Endothelial cell of umbilical vein (primary cell): Measurements from ENCODE around the gene SELP. TPM values are rescaled to one million over a fixed set of nuclear protein-coding genes. Genes with fewer than 3 reads are reported as not detected.

Source experiments
- BruUV-seq: library from RNA; stranded (reverse); fragments of 400-500 nt; replicated peaks from 2 replicates; lab custom pipeline; 2021; lab: Mats Ljungman, UMichigan
- CTCF ChIA-PET: fragments of 300-600, 350-600 bp; sonication (Branson Sonifier 250); formaldehyde crosslinking; loops from one replicate; lab custom pipeline; 2021; ENCODE audit warnings: antibody characterized with exemption, inconsistent platforms; lab: Charles Lee
- POLR2A ChIA-PET: fragments of 300-600, 350-600 bp; sonication (Branson Sonifier 250); formaldehyde crosslinking; loops from one replicate; lab custom pipeline; 2021; ENCODE audit warnings: antibody characterized with exemption, inconsistent platforms; lab: Charles Lee
- DNase-seq: peaks from one replicate; pipeline ENCODE4 v3.0.0-alpha.2; 2011; ENCODE audit warnings: low read depth, low spot score
- FAIRE-seq: peaks from 2 replicates; lab custom pipeline; 2011; peaks lifted over from hg19 to GRCh38; lab: Jason Lieb, UNC
- H2AFZ ChIP-seq: 2 replicates; pipeline ENCODE4 v1.6.0; 2012; ENCODE audit warnings: low read depth, low read length, control low read depth, inconsistent platforms
- H3K27ac ChIP-seq: 2 replicates; pipeline ENCODE4 v1.5.1; 2011; ENCODE audit warnings: low read depth, mild to moderate bottlenecking, control low read depth, low read length, moderate library complexity; ENCODE audit not compliant: insufficient read depth
- H3K27me3 ChIP-seq, 2 experiments: 2 replicates each; pipeline versions ENCODE4 v1.6.0 to v1.6.1; 2011; ENCODE audit warnings: low read length in 2 of 2, mixed read lengths in 1 of 2; ENCODE audit not compliant: control insufficient read depth in 2 of 2, insufficient read depth in 2 of 2
- H3K36me3 ChIP-seq, 2 experiments: 2 replicates in 1 of 2; 3 replicates in 1 of 2; pipeline ENCODE4 v1.5.1; 2011; ENCODE audit warnings: low read length in 2 of 2, mild to moderate bottlenecking in 1 of 2, moderate library complexity in 1 of 2; ENCODE audit not compliant: control insufficient read depth in 2 of 2, insufficient read depth in 2 of 2; ENCODE audit errors: extremely low read depth in 1 of 2
- H3K4me1 ChIP-seq: 3 replicates; pipeline ENCODE4 v1.5.1; 2011; ENCODE audit warnings: mild to moderate bottlenecking, low read length; ENCODE audit not compliant: control insufficient read depth, insufficient read depth; ENCODE audit errors: extremely low read depth
- H3K4me2 ChIP-seq: 2 replicates; pipeline ENCODE4 v1.6.1; 2011; ENCODE audit warnings: low read length, control low read depth, mixed read lengths; ENCODE audit not compliant: insufficient read depth
- H3K4me3 ChIP-seq, 3 experiments: fragments of 200-600 bp in 1 of 3; sonication (generic), shearing (Covaris generic) in 1 of 3; replicated peaks in 1 of 3; 2 replicates each; pipeline ENCODE4 v1.5.1; 2011 to 2016; ENCODE audit warnings: control low read depth in 3 of 3, low read length in 3 of 3, mild to moderate bottlenecking in 2 of 3, inconsistent platforms in 1 of 3, low read depth in 1 of 3, moderate library complexity in 1 of 3; ENCODE audit not compliant: insufficient read depth in 1 of 3
- H3K79me2 ChIP-seq: 2 replicates; pipeline ENCODE4 v1.6.0; 2012; ENCODE audit warnings: low read length, inconsistent platforms; ENCODE audit not compliant: control insufficient read depth, insufficient read depth
- H3K9ac ChIP-seq: replicated peaks from 2 replicates; pipeline ENCODE3; 2011; ENCODE audit warnings: low read length, control low read depth; ENCODE audit not compliant: insufficient read depth; ENCODE audit errors: extremely low read depth
- H3K9me1 ChIP-seq: replicated peaks from 3 replicates; pipeline ENCODE4 v1.6.0; 2011; ENCODE audit warnings: mild to moderate bottlenecking, low read length; ENCODE audit not compliant: control insufficient read depth, insufficient read depth; ENCODE audit errors: extremely low read depth
- H3K9me3 ChIP-seq: replicated peaks from 2 replicates; pipeline ENCODE4 v1.5.1; 2012; ENCODE audit warnings: low read length, inconsistent platforms; ENCODE audit not compliant: control insufficient read depth, insufficient read depth
- H4K20me1 ChIP-seq: replicated peaks from 2 replicates; pipeline ENCODE3; 2011; ENCODE audit warnings: mild to moderate bottlenecking, low read length; ENCODE audit not compliant: control insufficient read depth, insufficient read depth; ENCODE audit errors: extremely low read depth
- EZH2 ChIP-seq: IDR thresholded peaks from 2 replicates; pipeline ENCODE4 v1.6.1; 2012; ENCODE audit warnings: borderline replicate concordance, low read depth, mild to moderate bottlenecking, moderate library complexity, low read length, inconsistent platforms; ENCODE audit not compliant: severe bottlenecking
- FOS ChIP-seq: IDR thresholded peaks from 2 replicates; pipeline ENCODE4 v1.6.1; 2011; ENCODE audit warnings: mild to moderate bottlenecking, low read length, moderate library complexity, borderline replicate concordance; ENCODE audit not compliant: insufficient read depth
- GATA2 ChIP-seq: IDR thresholded peaks from 2 replicates; pipeline ENCODE4 v1.7.0; 2011; ENCODE audit warnings: low read depth, mild to moderate bottlenecking, moderate library complexity, mixed read lengths, low read length; ENCODE audit not compliant: insufficient read length, insufficient read depth
- JUN ChIP-seq: IDR thresholded peaks from 2 replicates; pipeline ENCODE4 v1.6.1; 2011; ENCODE audit warnings: borderline replicate concordance, low read depth; ENCODE audit not compliant: insufficient read length, insufficient read depth
- MYC ChIP-seq: IDR thresholded peaks from one replicate; pipeline ENCODE4 v1.6.1; 2011; ENCODE audit warnings: mild to moderate bottlenecking, low read depth, low read length
- POLR2A ChIP-seq: IDR thresholded peaks from 2 replicates; pipeline ENCODE4 v1.6.1; 2012; ENCODE audit warnings: low read depth, mild to moderate bottlenecking, control low read depth, low read length
- POLR2AphosphoS5 ChIP-seq: IDR thresholded peaks from 2 replicates; pipeline ENCODE4 v1.6.1; 2012; ENCODE audit warnings: low read depth, mild to moderate bottlenecking, control low read depth, low read length, moderate library complexity; ENCODE audit not compliant: insufficient read depth
- dilution Hi-C: fragments of 300-500 bp; cut with MboI; formaldehyde crosslinking; loops from one replicate; pipeline ENCODE4 v1.15.0; 2019; ENCODE audit warnings: low sequenced_read_pairs; ENCODE audit not compliant: extremely low pct_ligation_motif_present
- intact Hi-C: fragments of 100-400 bp; cut with micrococcal nuclease; formaldehyde crosslinking; loops from one replicate; pipeline ENCODE4 v1.10.0; 2022
- polyA plus RNA-seq, 4 experiments: library from polyadenylated mRNA; depleted of rRNA in 3 of 4; stranded (reverse) in 3 of 4; unstranded in 1 of 4; fragments of >200 nt; gene quantifications; 2 replicates each; pipeline versions ENCODE4 v1.2.1 to v1.2.3, GENCODE V29; 2011 to 2012; ENCODE audit warnings: missing spikeins in 1 of 4
- total RNA-seq: library from RNA; stranded (reverse); gene quantifications from 2 replicates; pipeline ENCODE4 v1.2.3, GENCODE V29; 2021
- TF ChIP-seq, protein P1 (sequence below): IDR thresholded peaks from 2 replicates; pipeline ENCODE4 v1.6.1; 2011; ENCODE audit not compliant: insufficient read depth, insufficient read length
- TF ChIP-seq, protein P2 (sequence below), 2 donors: IDR thresholded peaks; 1 replicate in 1 of 2; 2 replicates in 1 of 2; pipeline ENCODE4 v1.5.1; 2011; ENCODE audit warnings: low read length in 2 of 2, mild to moderate bottlenecking in 2 of 2, moderate library complexity in 2 of 2, control low read depth in 1 of 2, inconsistent platforms in 1 of 2, low read depth in 1 of 2; ENCODE audit not compliant: insufficient read depth in 1 of 2; ENCODE audit errors: extremely low read depth in 1 of 2

Gene SELP
- total and polyA plus RNA-seq, 2 donors (not counting 3 experiments of a cell fraction or from before 2014, with no cell fraction given) = 1.3 to 1.6 TPM

DNA sequence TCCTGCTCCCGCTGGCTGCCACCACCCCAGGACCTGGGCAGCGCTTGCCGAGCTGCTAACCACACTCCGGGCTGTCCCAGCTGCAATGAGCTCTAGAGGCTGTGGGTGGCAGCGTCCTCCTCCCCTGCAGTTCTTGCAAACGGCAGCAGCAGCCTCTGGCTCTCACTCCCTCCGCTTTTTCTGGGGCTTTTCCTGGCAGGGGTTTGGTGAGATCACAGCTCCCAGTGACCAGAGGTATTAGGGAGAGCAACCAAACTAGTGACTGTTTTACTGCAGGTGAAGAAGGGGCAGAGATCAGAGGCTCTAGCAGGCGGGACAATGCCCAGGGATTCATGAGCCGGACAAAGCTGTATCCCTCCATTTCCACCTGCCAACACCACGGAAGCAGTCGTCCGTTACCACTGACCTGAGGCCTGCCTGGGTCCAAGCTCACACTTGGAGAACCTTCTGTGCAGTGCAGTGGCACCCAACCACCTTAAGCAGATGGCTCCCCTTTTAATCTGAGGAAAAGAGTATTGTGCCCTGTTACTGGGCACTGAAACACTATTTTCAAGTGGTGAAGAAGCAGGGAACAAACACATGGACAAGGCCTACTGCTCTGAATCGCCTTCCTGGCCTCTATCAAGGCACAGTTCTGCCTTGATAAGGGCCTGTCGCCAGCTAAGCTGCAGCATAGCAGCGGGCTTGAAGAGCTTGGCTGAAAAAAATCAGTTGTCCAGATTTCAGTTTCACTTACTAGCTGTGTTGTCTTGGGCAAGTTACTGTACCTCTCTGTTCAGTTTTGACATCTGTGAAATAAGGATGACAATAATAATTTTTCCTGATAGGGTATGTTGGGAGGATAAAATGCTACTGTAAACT lies 43.3 kb downstream of the SELP start, which contains the start of gene F5:
Gene F5, minus strand, starts transcription at position 87 of the 861 bp plus-strand sequence. CDS start 95 bp downstream, outside the sequence.
- TF ChIP-seq, protein P1, sequence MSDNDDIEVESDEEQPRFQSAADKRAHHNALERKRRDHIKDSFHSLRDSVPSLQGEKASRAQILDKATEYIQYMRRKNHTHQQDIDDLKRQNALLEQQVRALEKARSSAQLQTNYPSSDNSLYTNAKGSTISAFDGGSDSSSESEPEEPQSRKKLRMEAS = no peak
- TF ChIP-seq JUN = no peak
- no peak for TF ChIP-seq MYC
- TF ChIP-seq, protein P2, sequence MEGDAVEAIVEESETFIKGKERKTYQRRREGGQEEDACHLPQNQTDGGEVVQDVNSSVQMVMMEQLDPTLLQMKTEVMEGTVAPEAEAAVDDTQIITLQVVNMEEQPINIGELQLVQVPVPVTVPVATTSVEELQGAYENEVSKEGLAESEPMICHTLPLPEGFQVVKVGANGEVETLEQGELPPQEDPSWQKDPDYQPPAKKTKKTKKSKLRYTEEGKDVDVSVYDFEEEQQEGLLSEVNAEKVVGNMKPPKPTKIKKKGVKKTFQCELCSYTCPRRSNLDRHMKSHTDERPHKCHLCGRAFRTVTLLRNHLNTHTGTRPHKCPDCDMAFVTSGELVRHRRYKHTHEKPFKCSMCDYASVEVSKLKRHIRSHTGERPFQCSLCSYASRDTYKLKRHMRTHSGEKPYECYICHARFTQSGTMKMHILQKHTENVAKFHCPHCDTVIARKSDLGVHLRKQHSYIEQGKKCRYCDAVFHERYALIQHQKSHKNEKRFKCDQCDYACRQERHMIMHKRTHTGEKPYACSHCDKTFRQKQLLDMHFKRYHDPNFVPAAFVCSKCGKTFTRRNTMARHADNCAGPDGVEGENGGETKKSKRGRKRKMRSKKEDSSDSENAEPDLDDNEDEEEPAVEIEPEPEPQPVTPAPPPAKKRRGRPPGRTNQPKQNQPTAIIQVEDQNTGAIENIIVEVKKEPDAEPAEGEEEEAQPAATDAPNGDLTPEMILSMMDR (IDR thresholded peaks at IDR 0.05; ENCODE audit: extremely low read depth in 1 of 2, insufficient read depth in 1 of 2, low read depth in 1 of 2, low read length in 2 of 2) = peak; percentile 43 to 79
- no peak for TF ChIP-seq EZH2
- no peak for TF ChIP-seq FOS
- no peak for TF ChIP-seq POLR2AphosphoS5
- TF ChIP-seq GATA2 = no peak
- no peak for TF ChIP-seq POLR2A
- FAIRE-seq (peak; percentile 76), DNase-seq (peak; percentile 61)
- Histone ChIP-seq H4K20me1 (no peaks in the 10 kb centered on the region), H3K9ac (no peak within 1 kb of the TSS), H3K79me2 (no peaks in the 10 kb centered on the region), H3K4me2 (no peak within 1 kb of the TSS), H3K4me1 (no peaks in the 10 kb centered on the region), H3K4me3 (no peak within 1 kb of the TSS), H3K36me3 (no peaks in the 10 kb centered on the region), H3K9me1 (no peaks in the 10 kb centered on the region), H2AFZ (peak within 1 kb of the TSS; percentile 35), H3K9me3 (no peaks in the 10 kb centered on the region), H3K27ac (no peak within 1 kb of the TSS), H3K27me3 (peaks cover 0 to 4% of the 10 kb centered on the region in 2 experiments)
- ChIA-PET CTCF (interaction anchor here (0.8 to 2.7 kb wide), 17 partner anchors 9 to 1244 kb away, joined by 3 to 93 read pairs (median 4); partner anchors contain the start of genes METTL18 and SCYL3), POLR2A (interaction anchor here (0.7 kb wide), 1 partner anchor 223 kb away, joined by 3 read pairs; no protein-coding TSS in a partner anchor)
- dilution Hi-C loops (no loop called here), intact Hi-C loops (loop anchor here (1.0 kb wide), 2 partner anchors 126 to 223 kb away; no protein-coding TSS in a partner anchor)
- no TSS peak for BruUV-seq
